ENCODE measurements around the gene TNN. TPM values are rescaled to one million over a fixed set of nuclear protein-coding genes. Genes with fewer than 3 reads are reported as not detected.

Gene TNN
- total RNA-seq, 1 experiment from 2014 or later = not detected

DNA sequence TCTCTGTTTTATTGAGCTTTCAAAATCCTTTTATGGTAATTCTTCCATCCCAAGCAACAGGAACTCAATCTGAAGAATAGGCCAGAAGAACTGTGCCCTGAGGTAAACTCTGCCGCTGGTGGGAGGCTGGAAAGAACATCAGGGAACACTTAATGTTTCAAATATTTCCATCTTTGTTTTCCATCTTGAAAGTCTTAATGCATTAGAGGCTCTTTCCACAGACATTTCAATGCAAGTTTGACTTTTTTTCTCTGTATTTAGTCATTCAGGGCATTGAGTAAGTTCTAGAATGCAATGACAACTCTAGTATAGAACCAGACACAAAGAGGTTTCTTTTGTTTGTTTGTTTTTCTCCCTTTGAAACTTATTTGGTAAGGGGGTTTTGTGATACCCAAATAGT, 63.5 kb downstream of the TNN start:
- in situ Hi-C loops (cut with HindIII; ENCODE audit: low sequenced_read_pairs) = no loop called here
- no peak for DNase-seq (ENCODE audit: low spot score)

DNA sequence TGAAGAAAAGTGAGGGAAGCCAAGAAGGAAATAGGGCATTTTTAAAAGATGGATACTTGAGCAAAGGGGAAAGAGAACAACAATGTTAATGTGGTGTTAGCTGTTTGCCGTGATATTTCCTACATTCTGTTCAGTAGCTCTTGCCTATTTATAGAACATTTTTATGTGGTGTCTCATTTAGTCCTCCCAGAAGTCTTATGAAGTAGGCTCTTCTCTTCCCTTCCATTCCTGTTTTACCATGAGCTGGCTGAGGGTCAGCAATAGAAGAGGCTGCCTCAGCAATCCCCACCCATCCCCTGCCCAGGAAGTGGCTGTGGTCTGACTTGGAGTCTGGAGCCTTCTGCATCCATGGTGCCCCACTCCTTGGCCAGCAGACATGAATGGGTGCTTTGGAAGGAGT, 64.8 kb downstream of the TNN start:
- DNase-seq (ENCODE audit: low spot score) = no peak
- in situ Hi-C loops (cut with HindIII; ENCODE audit: low sequenced_read_pairs) = no loop called here

GRCh38 chr1:175133673-175134435, 66.2 kb downstream of the TNN start:
- in situ Hi-C loops (cut with HindIII; ENCODE audit: low sequenced_read_pairs) = no loop called here
- no peak for DNase-seq (ENCODE audit: low spot score)

DNA sequence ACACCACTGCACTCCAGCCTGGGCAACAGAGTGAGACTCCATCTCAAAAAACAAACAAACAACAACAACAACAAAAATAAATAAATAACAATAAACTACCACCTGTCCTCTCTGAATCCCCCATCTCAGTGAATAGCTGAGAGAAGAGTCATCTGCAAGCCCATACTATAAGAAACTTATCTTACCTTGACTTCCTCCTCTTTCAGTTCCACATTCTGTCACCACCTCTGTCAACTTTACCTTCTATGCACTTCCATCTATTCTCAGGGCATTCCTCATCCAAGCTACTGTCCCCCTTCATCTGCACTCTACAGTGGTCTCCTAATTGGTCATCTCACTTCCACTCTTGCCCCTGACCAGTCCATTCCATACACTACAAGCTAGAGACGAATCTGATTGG, 66.9 kb downstream of the TNN start:
- no peak for DNase-seq (ENCODE audit: low spot score)
- in situ Hi-C loops (cut with HindIII; ENCODE audit: low sequenced_read_pairs) = no loop called here

DNA sequence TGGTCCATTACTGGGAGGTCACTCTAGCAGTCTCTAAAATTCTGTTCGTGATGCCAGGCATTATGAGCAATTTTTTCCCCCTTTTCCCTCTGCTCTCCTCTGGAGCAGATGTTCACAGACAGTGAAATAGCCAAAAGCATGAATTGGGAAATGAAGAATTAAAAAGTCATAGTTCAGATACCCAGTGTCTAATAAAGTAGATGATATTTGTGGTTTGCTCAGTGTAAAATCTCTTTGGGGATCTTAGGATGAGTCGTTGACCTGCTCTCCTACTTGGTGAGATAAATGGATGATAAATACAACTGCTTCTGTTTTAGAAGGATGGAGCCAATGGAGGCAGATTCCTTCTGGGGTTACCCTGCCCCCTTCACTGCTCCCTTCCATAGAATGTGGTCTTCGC, 68.6 kb downstream of the TNN start:
- in situ Hi-C loops (cut with HindIII; ENCODE audit: low sequenced_read_pairs) = no loop called here
- DNase-seq (ENCODE audit: low spot score) = no peak

GRCh38 chr1:175137369-175137768, 69.7 kb downstream of the TNN start:
- in situ Hi-C loops (cut with HindIII; ENCODE audit: low sequenced_read_pairs) = no loop called here
- DNase-seq (ENCODE audit: low spot score) = no peak

DNA sequence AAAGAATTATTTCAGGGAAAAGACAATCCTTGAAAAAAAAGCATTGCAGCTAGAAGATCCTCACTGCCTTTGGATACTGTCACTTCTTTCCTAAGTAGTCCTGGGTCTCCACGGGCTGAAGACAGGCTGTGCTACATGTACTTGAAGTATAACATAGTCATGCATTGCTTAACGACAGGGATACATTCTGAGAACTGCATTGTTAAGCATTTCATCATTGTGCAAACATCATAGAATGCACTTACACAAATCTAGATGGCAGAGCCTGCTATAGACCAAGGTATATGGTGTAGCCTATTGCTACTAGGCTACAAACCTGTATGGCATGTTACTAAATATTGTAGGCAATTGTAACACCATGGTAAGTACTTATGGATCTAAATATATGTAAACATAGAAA, 70.9 kb downstream of the TNN start:
- in situ Hi-C loops (cut with HindIII; ENCODE audit: low sequenced_read_pairs) = no loop called here
- DNase-seq (ENCODE audit: low spot score) = no peak

- in situ Hi-C loops (cut with HindIII; ENCODE audit: low sequenced_read_pairs) = no loop called here
- no peak for DNase-seq (ENCODE audit: low spot score)
Measured at GRCh38 chr1:175145899-175146528, 78.4 kb downstream of the TNN start.

GRCh38 chr1:175146529-175147213, 79.0 kb downstream of the TNN start:
- in situ Hi-C loops (cut with HindIII; ENCODE audit: low sequenced_read_pairs) = no loop called here
- peak; percentile 50 for DNase-seq (ENCODE audit: low spot score)

DNA sequence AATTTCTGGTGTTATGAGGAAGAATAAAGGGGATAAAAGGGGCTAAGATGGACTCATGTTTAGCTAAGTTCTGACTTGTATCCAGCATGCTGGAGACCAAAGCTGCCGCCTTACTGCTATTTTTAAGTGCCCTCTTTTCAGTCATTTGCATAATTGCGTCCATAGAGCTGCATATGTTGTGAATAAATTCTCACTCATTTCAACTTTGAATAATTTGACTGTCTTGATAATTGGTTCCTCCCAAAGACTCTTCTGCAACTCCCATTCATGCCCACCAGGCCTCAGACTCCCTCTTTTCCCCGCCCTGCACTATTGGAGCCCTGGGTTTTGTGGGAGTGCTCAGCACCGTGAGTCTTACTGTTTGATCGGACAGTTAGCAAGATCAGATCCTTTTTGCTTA, 79.9 kb downstream of the TNN start:
- in situ Hi-C loops (cut with HindIII; ENCODE audit: low sequenced_read_pairs) = no loop called here
- DNase-seq (ENCODE audit: low spot score) = no peak

DNA sequence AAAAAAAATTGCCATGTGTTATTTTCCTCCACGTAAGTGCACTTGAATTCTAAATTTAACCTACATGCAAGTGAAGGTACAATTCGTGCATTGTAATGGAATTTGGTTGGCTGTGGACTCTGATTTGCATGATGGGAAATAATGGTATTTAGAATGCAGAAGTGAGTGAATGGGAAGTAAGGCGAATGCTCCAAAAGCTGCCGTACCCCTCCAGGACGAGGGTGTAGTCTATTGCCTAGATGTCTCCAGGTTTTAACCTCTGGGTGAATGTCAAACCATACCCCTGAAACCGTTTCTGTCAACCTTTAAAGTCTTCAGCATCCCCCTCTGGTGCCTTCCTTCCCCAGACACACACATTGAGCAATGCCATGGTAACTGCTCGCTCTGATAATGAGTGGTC, 80.4 kb downstream of the TNN start:
- in situ Hi-C loops (cut with HindIII; ENCODE audit: low sequenced_read_pairs) = no loop called here
- no peak for DNase-seq (ENCODE audit: low spot score)

- DNase-seq (ENCODE audit: low spot score) = no peak
- in situ Hi-C loops (cut with HindIII; ENCODE audit: low sequenced_read_pairs) = no loop called here
Measured at GRCh38 chr1:175150596-175151319, 83.1 kb downstream of the TNN start.

GRCh38 chr1:175152006-175152652, 84.5 kb downstream of the TNN start:
- in situ Hi-C loops (cut with HindIII; ENCODE audit: low sequenced_read_pairs) = no loop called here
- peak; percentile 68 for DNase-seq (ENCODE audit: low spot score)

DNA sequence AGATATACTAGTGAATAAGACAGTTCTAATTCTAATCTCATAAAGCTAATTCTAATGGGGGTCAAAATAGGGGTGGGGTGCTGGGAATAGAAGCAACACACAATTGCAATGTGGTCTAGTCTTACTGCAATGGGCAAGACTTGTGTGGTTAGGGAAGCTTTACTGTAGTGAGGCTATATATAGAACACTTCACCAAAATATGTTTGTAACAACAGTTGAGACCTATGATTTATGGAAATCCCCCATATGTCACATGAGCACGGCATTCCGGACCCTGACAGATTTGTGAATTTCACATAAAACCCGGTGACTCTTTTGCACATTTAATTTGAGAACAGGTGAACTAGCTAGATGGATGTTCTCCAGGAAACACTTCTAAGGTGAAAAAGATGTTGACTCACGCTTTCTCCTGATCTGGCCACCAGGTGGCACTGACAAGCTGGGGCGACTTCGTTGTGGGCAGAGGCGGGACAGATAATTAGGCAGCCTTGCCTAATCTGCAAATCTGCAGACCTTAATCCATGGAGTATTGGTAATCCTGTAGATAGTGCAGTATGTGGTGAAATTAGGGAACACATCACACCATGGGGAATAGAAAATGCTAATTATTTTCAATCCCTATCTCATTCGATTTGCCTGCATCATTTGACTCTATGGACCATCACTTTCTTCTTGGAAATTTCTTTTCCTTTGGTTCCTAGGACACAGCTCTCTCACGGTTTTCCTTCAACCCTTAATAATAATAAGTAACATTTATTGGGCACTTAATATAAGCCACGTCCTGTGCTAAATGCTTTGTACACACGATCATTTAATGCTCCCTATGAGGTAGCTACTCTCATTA, 87.2 kb downstream of the TNN start:
- DNase-seq (ENCODE audit: low spot score) = peak; percentile 75
- in situ Hi-C loops (cut with HindIII; ENCODE audit: low sequenced_read_pairs) = no loop called here

- no peak for DNase-seq (ENCODE audit: low spot score)
- in situ Hi-C loops (cut with HindIII; ENCODE audit: low sequenced_read_pairs) = no loop called here
Measured at GRCh38 chr1:175155473-175155856, 87.8 kb downstream of the TNN start.

GRCh38 chr1:175155936-175156335, 88.3 kb downstream of the TNN start:
- in situ Hi-C loops (cut with HindIII; ENCODE audit: low sequenced_read_pairs) = no loop called here
- DNase-seq (ENCODE audit: low spot score) = no peak

GRCh38 chr1:175157200-175157599, 89.6 kb downstream of the TNN start:
- in situ Hi-C loops (cut with HindIII; ENCODE audit: low sequenced_read_pairs) = no loop called here

DNA sequence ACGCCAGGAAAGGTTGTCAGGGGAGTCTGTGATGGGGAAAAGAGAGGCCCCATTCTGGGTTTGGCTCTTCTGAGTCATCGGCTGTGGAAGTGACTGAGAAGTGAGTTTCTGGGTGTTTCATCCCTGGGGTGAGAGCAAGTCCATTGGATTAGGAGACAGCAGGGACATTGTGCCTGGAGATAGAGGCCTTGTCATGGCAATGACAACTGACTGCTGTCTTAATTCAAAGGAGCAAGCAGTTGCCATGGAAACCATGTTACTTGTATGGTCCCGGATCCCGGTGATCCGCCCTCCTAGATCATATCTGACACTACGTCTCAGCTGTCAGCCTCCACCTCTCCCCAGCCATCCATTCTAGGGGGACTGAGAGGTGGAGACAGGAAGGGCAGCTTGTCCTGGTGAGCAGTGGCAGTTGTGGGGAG, 90.5 kb downstream of the TNN start:
- in situ Hi-C loops (cut with HindIII; ENCODE audit: low sequenced_read_pairs) = no loop called here

More at GRCh38 chr1:175157200-175157599, 89.6 kb downstream of the TNN start:
- no peak for DNase-seq (ENCODE audit: low spot score)

More for the DNA sequence above, 90.5 kb downstream of the TNN start:
- no peak for DNase-seq (ENCODE audit: low spot score)
